Esophagus (tissue), 2 donors: ENCODE data around the gene OR51E1. TPM values are rescaled to one million over a fixed set of nuclear protein-coding genes. Genes with fewer than 3 reads are reported as not detected.

Source experiments
- H3K27ac ChIP-seq, 2 donors: one replicate each; pipeline ENCODE4 v1.5.1; 2013; ENCODE audit warnings: low read depth in 2 of 2, mild to moderate bottlenecking in 2 of 2, inconsistent platforms in 1 of 2, low read length in 1 of 2, moderate library complexity in 1 of 2
- H3K27me3 ChIP-seq, 2 donors: one replicate each; pipeline ENCODE4 v1.6.1; 2013; ENCODE audit warnings: low read length in 2 of 2, control low read depth in 1 of 2, mild to moderate bottlenecking in 1 of 2; ENCODE audit not compliant: insufficient read depth in 2 of 2, control insufficient read depth in 1 of 2
- H3K36me3 ChIP-seq, 2 donors: one replicate each; pipeline ENCODE4 v1.6.1; 2013; ENCODE audit warnings: low read length in 1 of 2; ENCODE audit not compliant: control insufficient read depth in 2 of 2, insufficient read depth in 2 of 2
- H3K4me1 ChIP-seq, 2 donors: one replicate each; pipeline ENCODE4 v1.6.1; 2013; ENCODE audit warnings: low read length in 1 of 2; ENCODE audit not compliant: control insufficient read depth in 2 of 2, insufficient read depth in 2 of 2
- H3K4me3 ChIP-seq, 2 donors: one replicate each; pipeline ENCODE4 v1.5.1; 2013; ENCODE audit warnings: low read length in 2 of 2, mild to moderate bottlenecking in 2 of 2, low read depth in 1 of 2, moderate library complexity in 1 of 2
- H3K9me3 ChIP-seq, 2 donors: one replicate each; pipeline ENCODE4 v1.6.1; 2013; ENCODE audit warnings: mild to moderate bottlenecking in 2 of 2, low read depth in 1 of 2, low read length in 1 of 2, moderate library complexity in 1 of 2; ENCODE audit not compliant: control insufficient read depth in 2 of 2, insufficient read depth in 1 of 2
- WGBS, 2 donors: extraction: QIAGEN DNeasy Blood & Tissue Kit; methylation state at CpG; one replicate each; pipeline ENCODE4 v1.1.7; 2013; 5-methylcytosine and 5-hydroxymethylcytosine counted together
- polyA plus RNA-seq, 2 donors: library from polyadenylated mRNA; stranded (reverse); fragments of 200-250 nt; gene quantifications; one replicate each; pipeline ENCODE4 v1.2.3, GENCODE V29; 2013
- donor health status: healthy with polysubstance abuse.
- donor health status: Bipolar disorder and iron deficiency.

The OR51E1 gene
- polyA plus RNA-seq, 2 donors = 0.04 to 0.06 TPM

DNA sequence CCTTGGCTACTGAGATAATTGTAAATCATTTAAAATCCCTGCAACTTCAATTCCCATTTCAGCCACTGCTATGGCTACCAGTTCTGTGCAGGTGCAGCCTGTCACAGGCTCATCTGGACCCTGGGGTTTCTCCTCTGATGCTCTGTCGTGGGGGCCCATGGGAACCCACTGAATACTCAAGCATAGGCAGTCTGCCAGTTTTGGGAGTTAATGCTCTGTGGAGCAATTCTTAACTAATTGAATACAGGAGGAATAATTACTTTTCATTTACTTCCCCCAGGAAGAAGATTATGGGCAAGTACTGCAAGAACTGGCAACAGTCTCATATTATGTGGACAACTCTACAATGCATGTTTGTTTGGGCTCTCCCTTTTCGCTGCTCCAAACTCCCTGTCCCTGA lies 28.0 kb downstream of the OR51E1 start:
- Histone ChIP-seq H3K27me3 (no peaks in the 10 kb centered on the region), H3K4me3 (no peak overlapping the region), H3K36me3 (no peaks in the 10 kb centered on the region), H3K27ac (no peak overlapping the region), H3K4me1 (no peaks in the 10 kb centered on the region), H3K9me3 (no peaks in the 10 kb centered on the region)
- 66 to 78% methylated on average over 2 of the region's 2 CpGs for WGBS, 2 donors

DNA sequence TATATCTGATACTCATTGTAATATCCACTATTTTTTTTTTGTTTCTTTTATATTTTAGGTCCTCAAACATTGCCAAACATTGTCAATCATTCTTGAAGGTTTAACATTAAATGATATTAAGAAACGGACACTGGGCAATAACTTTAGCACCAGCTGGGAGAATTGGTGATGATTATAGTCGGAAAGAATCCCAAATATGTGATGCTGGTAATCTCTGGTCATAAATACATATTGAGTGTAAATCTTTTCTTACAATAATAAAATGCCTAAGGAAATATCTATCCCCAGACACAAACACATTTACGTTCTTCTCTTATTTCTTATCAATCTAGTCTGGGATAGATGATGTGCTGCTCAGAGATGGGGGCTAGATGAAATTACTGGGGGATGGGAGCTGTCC lies 28.7 kb downstream of the OR51E1 start:
- Histone ChIP-seq H3K36me3 (no peaks in the 10 kb centered on the region), H3K27me3 (no peaks in the 10 kb centered on the region), H3K4me3 (no peak overlapping the region), H3K27ac (no peak overlapping the region), H3K9me3 (no peaks in the 10 kb centered on the region), H3K4me1 (no peaks in the 10 kb centered on the region)
- 48 to 57% methylated on average over 3 of the region's 3 CpGs for WGBS, 2 donors

DNA sequence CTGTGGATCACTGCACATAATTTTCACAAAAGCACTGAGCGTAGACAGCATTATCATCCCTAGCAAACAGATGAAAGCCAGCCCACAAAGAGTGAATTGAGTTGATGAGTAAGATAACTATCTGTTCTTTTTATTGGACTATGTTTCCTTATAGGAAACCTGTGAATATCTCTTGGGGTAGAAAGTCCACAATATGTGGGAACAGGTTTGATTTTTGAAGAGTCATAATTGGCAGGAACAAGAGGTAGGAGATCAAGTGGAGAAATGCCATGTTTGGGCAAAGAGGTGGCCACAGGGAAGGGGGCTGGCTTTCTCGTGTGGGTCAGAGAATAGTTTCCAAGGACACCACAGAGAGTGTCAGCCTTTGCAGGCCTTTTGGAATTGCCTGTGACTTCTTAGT lies 30.0 kb downstream of the OR51E1 start:
- WGBS, 2 donors = 66 to 73% methylated on average over 2 of the region's 2 CpGs

DNA sequence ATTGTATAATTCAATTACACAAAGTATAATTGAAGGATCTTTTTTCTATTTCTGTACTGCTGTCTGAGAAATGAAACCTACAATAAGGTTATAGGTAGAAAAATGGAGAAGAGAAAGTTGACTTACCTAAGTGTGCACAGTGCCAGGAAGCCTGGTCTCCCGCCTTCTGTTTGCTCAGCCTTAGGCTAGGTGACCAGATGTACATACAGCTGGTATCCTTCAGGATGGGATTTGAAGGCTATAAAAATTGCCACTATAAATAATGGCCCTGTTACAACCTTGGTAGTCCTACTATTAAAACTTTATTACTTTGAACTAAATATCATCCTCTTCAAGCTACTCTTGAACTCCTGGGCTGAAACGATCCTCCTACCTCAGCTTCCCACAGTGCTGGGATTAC lies 34.2 kb downstream of the OR51E1 start:
- H3K27me3 ChIP-seq = no peaks in the 10 kb centered on the region
- H3K4me3 ChIP-seq = no peak overlapping the region
- H3K4me1 ChIP-seq = no peaks in the 10 kb centered on the region
- no peaks in the 10 kb centered on the region for H3K9me3 ChIP-seq
- H3K36me3 ChIP-seq = no peaks in the 10 kb centered on the region
- 70 to 79% methylated on average over 2 of the region's 2 CpGs for WGBS, 2 donors
- H3K27ac ChIP-seq = no peak overlapping the region

More for the DNA sequence above, 30.0 kb downstream of the OR51E1 start:
- H3K27me3 ChIP-seq = no peaks in the 10 kb centered on the region
- H3K4me1 ChIP-seq = no peaks in the 10 kb centered on the region
- no peaks in the 10 kb centered on the region for H3K36me3 ChIP-seq
- H3K9me3 ChIP-seq = no peaks in the 10 kb centered on the region
- H3K27ac ChIP-seq = no peak overlapping the region
- no peak overlapping the region for H3K4me3 ChIP-seq

DNA sequence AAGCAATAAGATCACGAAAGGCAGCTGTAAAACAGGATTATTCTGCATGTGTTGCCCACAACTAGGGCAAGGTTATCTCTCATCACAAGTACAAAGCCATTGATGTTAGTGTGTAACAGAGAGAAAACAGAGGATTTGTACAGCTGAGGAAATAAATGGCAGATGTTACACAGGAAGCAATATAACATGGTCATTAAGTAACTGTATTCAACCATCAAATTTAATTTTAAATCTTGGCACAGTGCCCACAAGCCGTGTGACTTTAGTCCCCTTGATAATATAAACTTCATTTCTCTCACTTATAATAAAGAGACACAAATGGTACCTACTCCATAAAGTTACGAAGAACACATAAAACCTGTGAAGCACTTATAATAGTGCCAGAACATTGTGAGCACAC lies 36.6 kb downstream of the OR51E1 start:
- WGBS, 2 donors = 43 to 48% methylated on average over 3 of the region's 3 CpGs
- H3K9me3 ChIP-seq = no peaks in the 10 kb centered on the region
- no peak overlapping the region for H3K4me3 ChIP-seq
- no peak overlapping the region for H3K27ac ChIP-seq
- H3K4me1 ChIP-seq = no peaks in the 10 kb centered on the region
- H3K36me3 ChIP-seq = no peaks in the 10 kb centered on the region
- no peaks in the 10 kb centered on the region for H3K27me3 ChIP-seq

DNA sequence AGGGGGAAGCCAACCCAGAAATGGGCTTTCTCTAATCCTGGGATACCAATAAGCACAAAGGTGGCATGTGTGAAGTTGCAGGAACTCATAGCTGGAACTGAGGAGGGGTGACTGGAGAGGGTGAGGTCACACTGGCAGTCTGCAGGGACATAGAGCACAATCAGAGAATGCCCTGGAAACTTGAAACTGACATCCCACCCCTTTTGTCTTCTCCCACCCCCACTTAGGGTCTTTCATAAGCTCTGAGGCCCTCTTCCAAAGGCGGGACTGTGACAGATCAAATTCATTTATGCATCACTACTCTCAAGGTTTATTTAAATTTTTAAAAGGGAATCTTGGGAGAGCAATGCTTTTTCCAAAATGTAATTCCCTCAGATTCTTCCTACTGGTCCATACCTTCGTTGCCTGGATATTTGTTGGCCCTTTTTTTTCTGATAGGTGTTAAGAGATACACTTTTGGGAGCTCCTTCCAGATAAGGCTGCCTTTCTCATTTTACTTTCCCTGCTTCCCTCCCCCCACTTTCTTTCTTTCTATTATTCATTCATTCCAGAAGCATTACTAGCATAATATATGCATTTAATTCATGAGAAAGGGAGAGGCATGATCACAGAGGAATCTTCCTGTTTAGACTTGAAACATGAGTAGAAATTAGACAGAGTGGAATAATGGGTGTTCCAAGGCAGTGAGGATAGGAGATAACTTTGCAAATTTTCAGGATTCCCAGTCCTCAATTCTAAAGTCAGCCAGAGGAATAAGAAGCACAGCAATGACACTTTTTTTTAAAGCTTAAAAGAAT lies 39.0 kb downstream of the OR51E1 start:
- Histone ChIP-seq H3K4me1 (no peaks in the 10 kb centered on the region), H3K27me3 (no peaks in the 10 kb centered on the region), H3K27ac (no peak overlapping the region), H3K9me3 (no peaks in the 10 kb centered on the region), H3K36me3 (no peaks in the 10 kb centered on the region), H3K4me3 (no peak overlapping the region)
- 54 to 64% methylated on average over 2 of the region's 2 CpGs for WGBS, 2 donors

DNA sequence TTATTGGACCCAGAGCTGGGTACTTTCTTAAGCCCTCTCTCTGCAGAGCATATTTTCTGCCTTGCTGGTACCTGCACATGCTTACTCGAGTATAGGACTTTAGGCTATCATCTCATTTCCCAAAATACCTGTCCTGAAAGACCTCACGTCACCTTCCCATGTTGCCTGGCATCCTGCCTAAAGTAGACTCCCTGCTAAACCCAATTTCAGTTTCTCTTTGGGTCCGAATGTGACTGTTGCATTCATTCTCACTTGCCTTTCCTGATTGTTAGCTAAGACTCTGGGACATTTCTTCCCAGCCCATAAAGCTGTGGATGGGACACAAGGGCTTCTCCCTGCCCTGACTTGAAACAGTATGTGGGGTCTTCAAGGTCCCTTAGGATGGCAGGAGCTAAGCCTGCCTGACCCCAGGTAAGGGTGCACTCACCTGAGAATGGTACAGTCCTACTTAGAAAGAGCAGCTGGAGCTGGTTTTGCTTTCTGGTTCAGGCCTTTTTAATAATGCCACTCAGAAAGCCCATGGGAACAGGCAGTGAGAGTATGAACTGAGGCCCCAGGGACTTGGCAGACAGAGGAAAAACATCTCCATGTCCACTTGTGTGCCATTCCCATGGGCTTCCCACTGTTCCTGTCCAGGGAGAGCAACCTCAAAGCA lies 41.0 kb downstream of the OR51E1 start:
- no peak overlapping the region for H3K4me3 ChIP-seq
- no peaks in the 10 kb centered on the region for H3K4me1 ChIP-seq
- H3K36me3 ChIP-seq = no peaks in the 10 kb centered on the region
- no peaks in the 10 kb centered on the region for H3K27me3 ChIP-seq
- no peak overlapping the region for H3K27ac ChIP-seq
- H3K9me3 ChIP-seq = no peaks in the 10 kb centered on the region
- 74 to 80% methylated on average over 3 of the region's 3 CpGs for WGBS, 2 donors

DNA sequence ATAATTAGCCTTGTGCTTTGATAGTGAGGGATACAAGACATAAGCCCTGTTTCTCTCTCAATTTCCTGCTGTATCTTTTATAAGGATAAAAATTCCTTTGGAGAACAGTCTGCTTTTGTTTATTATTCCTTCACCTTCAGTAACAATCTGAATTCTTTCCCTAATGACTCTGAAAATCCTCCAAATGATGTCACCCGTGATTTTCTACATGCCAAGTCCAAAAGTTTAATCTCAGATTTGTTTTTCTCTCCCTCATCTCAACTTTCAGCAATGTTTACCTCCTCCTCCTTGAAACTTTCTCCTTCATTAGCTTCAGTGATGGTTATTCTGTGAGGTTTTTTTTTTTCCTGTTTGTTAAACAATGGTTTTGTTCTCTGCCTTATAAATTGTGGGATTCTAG lies 51.7 kb downstream of the OR51E1 start:
- H3K4me3 ChIP-seq = no peak overlapping the region
- H3K27ac ChIP-seq = no peak overlapping the region
- H3K9me3 ChIP-seq = no peaks in the 10 kb centered on the region
- no peaks in the 10 kb centered on the region for H3K27me3 ChIP-seq
- 22 to 28% methylated on average over 1 of the region's 1 CpG for WGBS, 2 donors
- no peaks in the 10 kb centered on the region for H3K4me1 ChIP-seq
- no peaks in the 10 kb centered on the region for H3K36me3 ChIP-seq

DNA sequence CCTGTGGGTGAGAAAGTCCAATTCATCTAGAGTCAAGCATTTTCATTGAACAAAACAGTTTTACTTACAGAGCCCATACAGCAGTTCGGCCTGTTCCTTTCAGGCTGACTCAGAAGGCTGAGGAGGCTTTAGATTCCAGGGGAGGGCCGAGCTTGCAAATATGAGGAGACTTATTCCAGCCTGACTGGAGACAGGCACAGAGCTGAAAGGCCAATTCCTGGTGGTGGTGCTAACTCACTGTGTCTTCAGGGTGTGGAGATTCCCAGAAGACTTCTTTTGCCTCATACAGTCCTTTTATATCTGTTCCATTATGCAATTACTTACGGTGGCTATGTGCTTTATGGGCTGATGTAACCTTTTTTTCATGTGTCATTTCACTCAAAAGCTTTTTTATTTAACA lies 53.8 kb downstream of the OR51E1 start, which contains the start of gene OR51E2:
Gene OR51E2 (minus strand): TSS at position 269 of the 400 bp plus-strand sequence. CDS start 15,142 bp downstream, outside the sequence.
- no peaks in the 10 kb centered on the region for H3K27me3 ChIP-seq
- WGBS, 2 donors = 70 to 71% methylated on average over 3 of the region's 3 CpGs
- H3K27ac ChIP-seq = no peak within 1 kb of the TSS
- no peaks in the 10 kb centered on the region for H3K36me3 ChIP-seq
- no peak within 1 kb of the TSS for H3K4me3 ChIP-seq
- H3K9me3 ChIP-seq = no peaks in the 10 kb centered on the region
- no peaks in the 10 kb centered on the region for H3K4me1 ChIP-seq
